ENCODE measurements around the gene SLIT1. TPM values are rescaled to one million over a fixed set of nuclear protein-coding genes. Genes with fewer than 3 reads are reported as not detected.

SLIT1 gene
- total RNA-seq, 1 donor from 2014 or later, result 0.40 TPM

DNA sequence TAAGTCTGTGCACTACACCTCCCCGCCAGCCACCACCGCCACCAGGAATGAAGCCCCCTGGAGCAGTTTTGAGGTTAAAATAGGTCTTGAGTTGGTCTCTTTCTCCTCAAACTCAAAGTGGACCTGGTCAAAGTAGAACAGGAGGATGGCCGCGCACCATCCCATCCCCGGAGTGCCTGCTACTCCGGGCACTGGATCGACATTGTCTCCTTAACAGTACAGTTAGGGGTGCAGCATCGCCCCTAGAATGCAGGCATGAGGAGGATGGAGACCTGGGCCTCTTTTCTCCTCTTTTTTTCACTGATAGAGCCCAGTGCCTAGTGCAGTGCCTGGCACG lies 145.5 kb downstream of the SLIT1 start:
- H3K4me3 Mint-ChIP-seq, result no peak overlapping the region
- H3K36me3 Mint-ChIP-seq, result no peaks in the 10 kb centered on the region
- H3K9me3 Mint-ChIP-seq, result no peaks in the 10 kb centered on the region

DNA sequence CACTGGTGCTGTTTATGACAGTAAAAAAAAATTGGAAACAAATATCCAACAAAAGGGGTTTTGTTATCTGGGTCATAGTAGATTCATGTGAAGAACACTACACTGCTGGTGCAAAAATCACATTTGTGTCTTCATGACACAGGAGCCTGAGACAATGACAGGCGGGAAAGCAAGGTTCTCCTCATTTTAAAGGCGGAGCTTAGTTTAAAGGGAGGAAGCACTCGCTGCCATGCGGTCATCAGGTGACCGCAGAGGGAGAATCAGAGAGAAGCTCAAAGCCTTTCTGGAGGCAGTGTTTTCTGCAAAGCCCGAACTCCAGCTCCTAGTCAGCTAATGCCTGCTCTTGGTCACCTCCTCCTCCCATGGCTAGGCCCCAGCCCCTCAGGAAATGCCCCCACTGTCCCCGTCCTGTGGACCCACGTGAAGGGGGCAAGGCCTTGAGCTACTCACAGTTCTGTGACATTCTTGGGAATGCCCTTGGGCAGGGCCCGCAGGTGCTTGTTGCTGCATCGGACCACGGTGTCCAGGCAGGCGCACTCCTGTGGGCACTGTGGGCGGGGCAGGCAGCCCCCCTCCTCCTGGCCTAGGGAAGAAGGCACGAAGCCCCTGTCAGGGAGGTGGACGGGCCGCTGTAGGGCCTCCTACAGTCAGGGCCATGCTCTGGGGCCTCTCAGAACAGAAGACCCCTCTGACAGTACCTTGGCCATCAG lies 146.1 kb downstream of the SLIT1 start:
- DNase-seq (ENCODE audit: low spot score in 2 of 2, unreplicated experiment in 2 of 2), result no peak
- no peak overlapping the region for H3K4me3 Mint-ChIP-seq
- H3K4me1 Mint-ChIP-seq, result peaks cover 12% of the 10 kb centered on the region
- peaks cover 25% of the 10 kb centered on the region for H3K27me3 Mint-ChIP-seq (ENCODE audit: low read depth)
- TF ChIP-seq, protein P1, sequence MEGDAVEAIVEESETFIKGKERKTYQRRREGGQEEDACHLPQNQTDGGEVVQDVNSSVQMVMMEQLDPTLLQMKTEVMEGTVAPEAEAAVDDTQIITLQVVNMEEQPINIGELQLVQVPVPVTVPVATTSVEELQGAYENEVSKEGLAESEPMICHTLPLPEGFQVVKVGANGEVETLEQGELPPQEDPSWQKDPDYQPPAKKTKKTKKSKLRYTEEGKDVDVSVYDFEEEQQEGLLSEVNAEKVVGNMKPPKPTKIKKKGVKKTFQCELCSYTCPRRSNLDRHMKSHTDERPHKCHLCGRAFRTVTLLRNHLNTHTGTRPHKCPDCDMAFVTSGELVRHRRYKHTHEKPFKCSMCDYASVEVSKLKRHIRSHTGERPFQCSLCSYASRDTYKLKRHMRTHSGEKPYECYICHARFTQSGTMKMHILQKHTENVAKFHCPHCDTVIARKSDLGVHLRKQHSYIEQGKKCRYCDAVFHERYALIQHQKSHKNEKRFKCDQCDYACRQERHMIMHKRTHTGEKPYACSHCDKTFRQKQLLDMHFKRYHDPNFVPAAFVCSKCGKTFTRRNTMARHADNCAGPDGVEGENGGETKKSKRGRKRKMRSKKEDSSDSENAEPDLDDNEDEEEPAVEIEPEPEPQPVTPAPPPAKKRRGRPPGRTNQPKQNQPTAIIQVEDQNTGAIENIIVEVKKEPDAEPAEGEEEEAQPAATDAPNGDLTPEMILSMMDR (IDR thresholded peaks at IDR 0.05; ENCODE audit: unreplicated experiment), result no peak
- H3K27ac Mint-ChIP-seq, result no peak overlapping the region
- H3K36me3 Mint-ChIP-seq, result no peaks in the 10 kb centered on the region
- H3K9me3 Mint-ChIP-seq, result no peaks in the 10 kb centered on the region

More for the DNA sequence above, 145.5 kb downstream of the SLIT1 start:
- Mint-ChIP-seq H3K27me3 (ENCODE audit: low read depth) (peaks cover 21% of the 10 kb centered on the region), H3K27ac (no peak overlapping the region), H3K4me1 (peaks cover 12% of the 10 kb centered on the region)
- TF ChIP-seq, protein P1 (IDR thresholded peaks at IDR 0.05; ENCODE audit: unreplicated experiment), result no peak
- DNase-seq (ENCODE audit: low spot score in 2 of 2, unreplicated experiment in 2 of 2), result no peak

DNA sequence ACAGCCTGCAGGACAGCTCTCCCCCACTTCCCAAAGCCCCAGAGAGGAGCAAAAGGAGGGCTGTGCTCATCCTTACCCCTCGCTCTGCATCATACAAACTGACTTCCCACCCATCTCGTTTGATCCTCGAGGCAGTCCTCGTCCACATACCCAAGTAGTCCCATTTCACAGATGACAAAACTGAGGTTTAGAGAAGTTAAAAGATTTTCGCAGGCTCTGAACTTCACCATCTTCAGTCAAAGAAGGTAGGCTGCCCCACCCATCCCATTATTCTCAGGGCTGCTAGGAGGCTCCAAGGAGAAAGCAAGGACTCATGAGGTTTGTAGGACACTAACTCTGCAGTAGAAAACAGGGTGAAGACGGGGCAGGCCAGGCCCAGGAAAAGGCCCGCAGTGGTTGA lies 147.1 kb downstream of the SLIT1 start:
- peaks cover 12% of the 10 kb centered on the region for H3K4me1 Mint-ChIP-seq
- no peaks in the 10 kb centered on the region for H3K9me3 Mint-ChIP-seq
- TF ChIP-seq, protein P1 (IDR thresholded peaks at IDR 0.05; ENCODE audit: unreplicated experiment), result no peak
- H3K27me3 Mint-ChIP-seq (ENCODE audit: low read depth), result peaks cover 31% of the 10 kb centered on the region
- H3K4me3 Mint-ChIP-seq, result no peak overlapping the region
- no peak overlapping the region for H3K27ac Mint-ChIP-seq
- no peaks in the 10 kb centered on the region for H3K36me3 Mint-ChIP-seq
- DNase-seq (ENCODE audit: low spot score in 2 of 2, unreplicated experiment in 2 of 2), result no peak

DNA sequence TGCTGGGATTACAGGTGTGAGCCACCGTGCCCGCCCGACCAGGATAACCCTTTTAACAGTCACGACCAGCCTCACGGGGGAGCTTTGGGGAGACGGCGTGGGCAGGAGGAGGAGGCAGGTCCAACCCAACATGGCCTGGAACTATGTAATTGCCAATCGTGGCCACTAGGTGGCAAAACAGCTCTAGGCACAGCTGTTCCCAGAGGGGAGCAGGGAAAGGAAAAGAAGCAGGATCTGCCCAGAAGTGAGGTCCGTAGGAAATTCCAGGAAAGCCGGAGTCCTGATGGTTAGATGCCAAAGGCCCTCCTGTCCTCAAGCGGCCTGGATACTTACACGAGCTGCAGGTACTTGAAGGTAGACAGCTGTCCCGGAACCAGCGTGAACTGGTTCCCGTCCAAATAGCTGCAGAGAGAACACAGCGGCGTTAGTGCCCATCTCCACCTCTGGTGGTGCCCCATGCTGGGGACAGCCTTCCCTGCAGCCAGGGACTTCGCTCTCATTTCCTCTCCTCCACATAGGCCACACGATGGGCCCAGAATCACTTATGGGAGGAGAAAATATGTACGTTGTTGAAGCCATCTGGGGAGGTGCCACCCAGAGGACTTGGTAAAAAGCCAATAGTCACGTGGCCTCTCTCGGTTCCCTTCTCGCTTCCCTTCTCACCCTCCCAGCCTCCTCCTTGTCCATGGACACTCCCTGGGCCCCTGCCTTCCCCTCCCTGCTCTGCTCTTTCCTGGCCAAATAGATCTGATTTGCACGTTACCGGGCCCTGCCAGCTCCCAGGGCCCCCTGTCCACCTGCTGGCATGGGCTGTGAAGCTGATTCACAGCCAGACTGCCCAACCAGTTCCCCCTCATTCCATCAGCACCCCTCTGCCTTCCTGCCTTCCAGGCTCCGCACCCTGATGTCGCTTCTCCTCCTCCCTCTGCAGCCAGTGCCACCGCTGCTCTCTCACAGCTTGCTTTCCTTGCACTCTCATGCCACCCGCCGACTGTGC lies 148.1 kb downstream of the SLIT1 start:
- Mint-ChIP-seq H3K36me3 (no peaks in the 10 kb centered on the region), H3K27me3 (ENCODE audit: low read depth) (peaks cover 37% of the 10 kb centered on the region), H3K9me3 (no peaks in the 10 kb centered on the region), H3K4me3 (peak overlapping the region; percentile 16), H3K4me1 (peaks cover 12% of the 10 kb centered on the region), H3K27ac (no peak overlapping the region)
- peak in 1 of 2 experiments; percentile 76 for DNase-seq (ENCODE audit: low spot score in 2 of 2, unreplicated experiment in 2 of 2)
- TF ChIP-seq, protein P1 (IDR thresholded peaks at IDR 0.05; ENCODE audit: unreplicated experiment), result peak; percentile 94

DNA sequence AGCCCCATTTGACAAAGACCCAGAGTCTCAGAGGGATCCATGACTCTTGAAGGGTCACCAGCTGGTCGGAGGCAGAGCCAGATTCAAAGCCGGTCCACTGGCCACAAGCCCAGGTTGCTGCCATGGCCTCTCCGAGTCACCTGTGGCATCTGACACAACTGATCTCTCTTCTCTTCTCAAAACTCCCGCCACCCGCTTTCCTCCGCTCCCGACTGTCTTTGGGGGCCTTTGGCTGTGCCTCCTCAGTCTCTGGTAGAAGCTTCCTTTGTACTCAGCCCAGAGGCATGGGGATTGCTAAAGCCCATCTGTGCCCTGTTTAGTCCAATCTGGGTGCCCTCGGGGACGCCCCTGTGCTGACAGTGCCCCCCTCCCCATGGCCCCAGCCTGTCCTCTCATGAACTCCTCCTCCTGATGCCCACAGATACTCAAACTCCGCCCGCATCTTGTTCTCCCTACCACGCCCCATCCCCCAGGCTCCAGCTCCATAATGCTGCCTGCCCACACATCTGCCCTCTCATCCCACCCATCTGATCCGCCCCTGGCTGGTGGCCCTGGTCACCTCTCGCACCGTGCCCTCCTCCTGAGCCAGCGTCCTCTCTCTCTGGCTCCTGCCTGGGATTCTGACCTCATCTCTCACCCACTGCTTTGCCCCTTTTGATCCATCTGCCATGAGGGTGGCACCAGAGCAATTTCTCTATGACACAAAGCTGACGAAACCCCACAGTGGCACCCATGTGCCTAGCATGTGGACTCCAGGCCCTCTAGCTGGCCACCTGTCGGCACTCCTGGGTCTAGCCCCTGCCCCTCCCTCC lies 150.6 kb downstream of the SLIT1 start:
- Mint-ChIP-seq H3K27me3 (ENCODE audit: low read depth) (peaks cover 43% of the 10 kb centered on the region), H3K9me3 (no peaks in the 10 kb centered on the region), H3K27ac (no peak overlapping the region), H3K4me1 (peaks cover 12% of the 10 kb centered on the region), H3K36me3 (no peaks in the 10 kb centered on the region), H3K4me3 (no peak overlapping the region)
- TF ChIP-seq, protein P1 (IDR thresholded peaks at IDR 0.05; ENCODE audit: unreplicated experiment), result no peak
- DNase-seq (ENCODE audit: low spot score in 2 of 2, unreplicated experiment in 2 of 2), result no peak

Measured in mesothelial cell of epicardium (in vitro differentiated cells).